H4 (cell line): ENCODE data around the gene INPP5D. TPM values are rescaled to one million over a fixed set of nuclear protein-coding genes. Genes with fewer than 3 reads are reported as not detected.
"Not testable (repeated sequence)": the region's sequence is repeated elsewhere in the genome, so short reads cannot be mapped to it uniquely, and the experiment has no call there.

Source experiments
- DNase-seq: peaks from one replicate; pipeline ENCODE4 v3.0.0-alpha.2; 2015; ENCODE audit warnings: low spot score
- total RNA-seq: library from RNA; depleted of rRNA; stranded (reverse); fragments of >200 nt; shearing (Covaris generic); gene quantifications from 2 replicates; pipeline ENCODE4 v1.2.3, GENCODE V29; 2014

The INPP5D gene
- total RNA-seq, 1 experiment from 2014 or later = 0.46 TPM

GRCh38 chr2:233116946-233117345, 56.8 kb downstream of the INPP5D start:
- no peak for DNase-seq

- DNase-seq = no peak
Measured at GRCh38 chr2:233117351-233117750, 57.2 kb downstream of the INPP5D start.

- DNase-seq = no peak
Measured at GRCh38 chr2:233117811-233118647, 57.9 kb downstream of the INPP5D start.

GRCh38 chr2:233118648-233119000, 58.5 kb downstream of the INPP5D start:
- DNase-seq = no peak

GRCh38 chr2:233119123-233119522, 59.0 kb downstream of the INPP5D start:
- DNase-seq = no peak

- DNase-seq = no peak
Measured at GRCh38 chr2:233119806-233120205, 59.7 kb downstream of the INPP5D start.

- no peak for DNase-seq
Measured at GRCh38 chr2:233120459-233120858, 60.3 kb downstream of the INPP5D start.

- no peak for DNase-seq
Measured at GRCh38 chr2:233121856-233122255, 61.7 kb downstream of the INPP5D start.

GRCh38 chr2:233122541-233122940, 62.4 kb downstream of the INPP5D start:
- DNase-seq = no peak

- DNase-seq = not testable (repeated sequence)
Measured at GRCh38 chr2:233123576-233123975, 63.4 kb downstream of the INPP5D start.

GRCh38 chr2:233124421-233125080, 64.4 kb downstream of the INPP5D start:
- DNase-seq = no peak

GRCh38 chr2:233125455-233126065, 65.4 kb downstream of the INPP5D start:
- DNase-seq = no peak

GRCh38 chr2:233129351-233129978, 69.3 kb downstream of the INPP5D start:
- DNase-seq = no peak

- no peak for DNase-seq
Measured at GRCh38 chr2:233130024-233130423, 69.9 kb downstream of the INPP5D start.

- no peak for DNase-seq
Measured at GRCh38 chr2:233130481-233131020, 70.4 kb downstream of the INPP5D start.

- no peak for DNase-seq
Measured at GRCh38 chr2:233131936-233132720, 72.0 kb downstream of the INPP5D start.

- no peak for DNase-seq
Measured at GRCh38 chr2:233133239-233133638, 73.1 kb downstream of the INPP5D start.

- DNase-seq = no peak
Measured at GRCh38 chr2:233135421-233135820, 75.3 kb downstream of the INPP5D start.

- DNase-seq = no peak
Measured at GRCh38 chr2:233137040-233137439, 76.9 kb downstream of the INPP5D start.

- no peak for DNase-seq
Measured at GRCh38 chr2:233140077-233140585, 80.0 kb downstream of the INPP5D start.

GRCh38 chr2:233140978-233141377, 80.8 kb downstream of the INPP5D start:
- no peak for DNase-seq
